ENCODE results near the gene FAM9C.
A peak's percentile ranks its signal among the peaks of the same experiment; 100 is the strongest.
"Not testable (repeated sequence)": the region's sequence is repeated elsewhere in the genome, so short reads cannot be mapped to it uniquely, and the experiment has no call there.

FAM9C gene

GRCh38 chrX:13026877-13027652 lies 17.4 kb downstream of the FAM9C start:
- POLR2A ChIA-PET, result no interaction called here
- no peak for DNase-seq (ENCODE audit: extremely low spot score)
- no peak for TF ChIP-seq CTCF (IDR thresholded peaks at IDR 0.05; ENCODE audit: control extremely low read depth, extremely low read depth, low read depth, missing control alignments)
- CTCF ChIA-PET, result interaction anchor here (0.7 kb wide), 1 partner anchor 21 kb away, joined by 3 read pairs; no protein-coding TSS in a partner anchor

- ChIA-PET POLR2A (no interaction called here), CTCF (no interaction called here)
- no peak for DNase-seq (ENCODE audit: extremely low spot score)
- TF ChIP-seq CTCF (IDR thresholded peaks at IDR 0.05; ENCODE audit: control extremely low read depth, extremely low read depth, low read depth, missing control alignments), result no peak
Observed at GRCh38 chrX:13024986-13025385, 19.4 kb downstream of the FAM9C start.

- CTCF ChIA-PET, result interaction anchor here (0.8 kb wide), 1 partner anchor 73 kb away, joined by 3 read pairs; no protein-coding TSS in a partner anchor
- no peak for TF ChIP-seq CTCF (IDR thresholded peaks at IDR 0.05; ENCODE audit: control extremely low read depth, extremely low read depth, low read depth, missing control alignments)
- DNase-seq (ENCODE audit: extremely low spot score), result no peak
- POLR2A ChIA-PET, result no interaction called here
Observed at GRCh38 chrX:13023979-13024378, 20.4 kb downstream of the FAM9C start.

GRCh38 chrX:13023567-13023966 lies 20.9 kb downstream of the FAM9C start:
- ChIA-PET POLR2A (no interaction called here), CTCF (interaction anchor here (0.8 kb wide), 1 partner anchor 73 kb away, joined by 4 read pairs; no protein-coding TSS in a partner anchor)
- no peak for TF ChIP-seq CTCF (IDR thresholded peaks at IDR 0.05; ENCODE audit: control extremely low read depth, extremely low read depth, low read depth, missing control alignments)
- no peak for DNase-seq (ENCODE audit: extremely low spot score)

- CTCF ChIA-PET, result interaction anchor here (0.8 to 0.9 kb wide), 4 partner anchors 15 to 77 kb away, joined by 3 to 4 read pairs (median 3); no protein-coding TSS in a partner anchor
Observed at GRCh38 chrX:13022926-13023325, 21.5 kb downstream of the FAM9C start.

GRCh38 chrX:13016731-13017130 lies 27.7 kb downstream of the FAM9C start:
- DNase-seq (ENCODE audit: extremely low spot score); POLR2A ChIA-PET: not testable (repeated sequence)
- CTCF ChIA-PET, result interaction anchor here (1.8 kb wide), 1 partner anchor 34 kb away, joined by 4 read pairs; no protein-coding TSS in a partner anchor

More at GRCh38 chrX:13022926-13023325, 21.5 kb downstream of the FAM9C start:
- POLR2A ChIA-PET, result no interaction called here
- TF ChIP-seq CTCF (IDR thresholded peaks at IDR 0.05; ENCODE audit: control extremely low read depth, extremely low read depth, low read depth, missing control alignments), result no peak
- DNase-seq (ENCODE audit: extremely low spot score), result peak; percentile 57

GRCh38 chrX:13015536-13016236 lies 28.7 kb downstream of the FAM9C start:
- TF ChIP-seq CTCF (IDR thresholded peaks at IDR 0.05; ENCODE audit: control extremely low read depth, extremely low read depth, low read depth, missing control alignments), result no peak
- ChIA-PET POLR2A (no interaction called here), CTCF (interaction anchor here (1.8 kb wide), 1 partner anchor 35 kb away, joined by 4 read pairs; no protein-coding TSS in a partner anchor)
- no peak for DNase-seq (ENCODE audit: extremely low spot score)

All from GM10248 (cell line).